Sigmoid colon (tissue), 7 donors: Measurements from ENCODE around the gene RASAL2. TPM values are rescaled to one million over a fixed set of nuclear protein-coding genes. Genes with fewer than 3 reads are reported as not detected.

Experiments
- DNase-seq: peaks from one replicate; pipeline ENCODE4 v3.0.0-alpha.2; 2019
- H3K27ac ChIP-seq, 4 donors: fragments of 200-600 bp; sonication (generic); one replicate each; pipeline ENCODE4 v1.5.1; 2016 to 2019; ENCODE audit warnings: mild to moderate bottlenecking in 1 of 4
- H3K27me3 ChIP-seq, 3 donors: fragments of 200-600 bp; sonication (generic); one replicate each; pipeline ENCODE4 v1.5.1; 2019; ENCODE audit warnings: mild to moderate bottlenecking in 1 of 3
- H3K36me3 ChIP-seq, 4 donors: fragments of 200-600 bp; sonication (generic); one replicate each; pipeline ENCODE4 v1.5.1; 2016 to 2019
- H3K4me1 ChIP-seq, 4 donors: fragments of 200-600 bp; sonication (generic); one replicate each; pipeline ENCODE4 v1.5.1; 2017 to 2019
- H3K4me3 ChIP-seq, 4 donors: fragments of 200-600 bp; sonication (generic); one replicate each; pipeline ENCODE4 v1.5.1; 2017 to 2019; ENCODE audit warnings: mild to moderate bottlenecking in 2 of 4, moderate library complexity in 1 of 4
- H3K9me3 ChIP-seq, 4 donors: fragments of 200-600 bp in 3 of 4; sonication (generic) in 3 of 4; one replicate each; pipeline versions ENCODE4 v1.5.1 to v1.6.1; 2013 to 2019
- EP300 ChIP-seq, 4 donors: sonication (generic); formaldehyde crosslinking; IDR thresholded peaks; one replicate each; pipeline ENCODE4 v1.6.1; 2017; ENCODE audit warnings: antibody characterized with exemption in 4 of 4
- POLR2A ChIP-seq, 2 donors: fragments of 450-650 bp; IDR thresholded peaks; one replicate each; pipeline ENCODE4 v1.6.1; 2016; ENCODE audit warnings: antibody characterized with exemption in 2 of 2, mild to moderate bottlenecking in 2 of 2, moderate library complexity in 2 of 2
- POLR2AphosphoS5 ChIP-seq, 4 donors: sonication (generic); formaldehyde crosslinking; IDR thresholded peaks; one replicate each; pipeline ENCODE4 v1.6.1; 2017; ENCODE audit warnings: antibody characterized with exemption in 4 of 4
- WGBS, 2 donors: extraction: QIAGEN DNeasy Blood & Tissue Kit; methylation state at CpG; one replicate each; pipeline ENCODE4 v1.1.7; 2013; 5-methylcytosine and 5-hydroxymethylcytosine counted together
- intact Hi-C: fragments of 100-400 bp; cut with DNase I; formaldehyde crosslinking; loops from one replicate; pipeline ENCODE4 v1.15.1; 2023
- polyA plus RNA-seq, 3 donors: library from polyadenylated mRNA; stranded (reverse); fragments of 200-250 nt; gene quantifications; one replicate each; pipeline ENCODE4 v1.2.3, GENCODE V29; 2013
- total RNA-seq, 4 donors: library from RNA; depleted of rRNA; stranded (reverse); fragments of >200 nt; gene quantifications; one replicate each; pipeline ENCODE4 v1.1.0, GENCODE V29; 2016
- TF ChIP-seq, protein P1 (sequence below), 4 experiments: fragments of 450-650 bp in 3 of 4; fragments of 200-600 bp in 1 of 4; IDR thresholded peaks; one replicate each; pipeline ENCODE4 v1.5.1; 2016 to 2019; ENCODE audit warnings: antibody characterized with exemption in 4 of 4, mild to moderate bottlenecking in 3 of 4, moderate library complexity in 2 of 4
- donor health status: healthy with polysubstance abuse.
- donor health status: Bipolar disorder and iron deficiency.
- donor health status: healthy.

Gene RASAL2
- total RNA-seq, result 10 to 100 TPM; 11.1 to 25.5 (median 18.9) TPM
- polyA plus RNA-seq, result 1 to 10 TPM in 2 of 3 donors, under 1 TPM in 1; 0.92 to 3.0 (median 1.2) TPM

- Histone ChIP-seq H3K36me3 (no peaks in the 10 kb centered on the region), H3K4me1 (peaks cover 0 to 53% (median 41%) of the 10 kb centered on the region in 4 donors), H3K9me3 (no peaks in the 10 kb centered on the region), H3K4me3 (peak within 1 kb of the TSS; percentile 87 to 96 (median 92)), H3K27me3 (no peaks in the 10 kb centered on the region), H3K27ac (peak within 1 kb of the TSS; percentile 84 to 96 (median 95))
- TF ChIP-seq POLR2A (IDR thresholded peaks at IDR 0.05), result no peak
- no peak for TF ChIP-seq EP300 (IDR thresholded peaks at IDR 0.05)
- TF ChIP-seq, protein P1, sequence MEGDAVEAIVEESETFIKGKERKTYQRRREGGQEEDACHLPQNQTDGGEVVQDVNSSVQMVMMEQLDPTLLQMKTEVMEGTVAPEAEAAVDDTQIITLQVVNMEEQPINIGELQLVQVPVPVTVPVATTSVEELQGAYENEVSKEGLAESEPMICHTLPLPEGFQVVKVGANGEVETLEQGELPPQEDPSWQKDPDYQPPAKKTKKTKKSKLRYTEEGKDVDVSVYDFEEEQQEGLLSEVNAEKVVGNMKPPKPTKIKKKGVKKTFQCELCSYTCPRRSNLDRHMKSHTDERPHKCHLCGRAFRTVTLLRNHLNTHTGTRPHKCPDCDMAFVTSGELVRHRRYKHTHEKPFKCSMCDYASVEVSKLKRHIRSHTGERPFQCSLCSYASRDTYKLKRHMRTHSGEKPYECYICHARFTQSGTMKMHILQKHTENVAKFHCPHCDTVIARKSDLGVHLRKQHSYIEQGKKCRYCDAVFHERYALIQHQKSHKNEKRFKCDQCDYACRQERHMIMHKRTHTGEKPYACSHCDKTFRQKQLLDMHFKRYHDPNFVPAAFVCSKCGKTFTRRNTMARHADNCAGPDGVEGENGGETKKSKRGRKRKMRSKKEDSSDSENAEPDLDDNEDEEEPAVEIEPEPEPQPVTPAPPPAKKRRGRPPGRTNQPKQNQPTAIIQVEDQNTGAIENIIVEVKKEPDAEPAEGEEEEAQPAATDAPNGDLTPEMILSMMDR (IDR thresholded peaks at IDR 0.05), result peak in 2 of 4 experiments; percentile 27
- TF ChIP-seq POLR2AphosphoS5 (IDR thresholded peaks at IDR 0.05), result peak in 2 of 4 donors; percentile 56 to 59
- intact Hi-C loops, result loop anchor here (2.0 to 10.0 kb wide), 3 partner anchors 57 to 931 kb away; partner anchors contain the start of gene FAM20B
- 1% methylated on average over 82 of the region's 82 CpGs for WGBS, 2 donors
- DNase-seq, result peak; percentile 81
Observed at GRCh38 chr1:178093951-178094738, at the start of gene RASAL2. TSS of gene RASAL2 (plus strand) at chr1:178094104. CDS start at chr1:178094493, 389 bp downstream.

DNA sequence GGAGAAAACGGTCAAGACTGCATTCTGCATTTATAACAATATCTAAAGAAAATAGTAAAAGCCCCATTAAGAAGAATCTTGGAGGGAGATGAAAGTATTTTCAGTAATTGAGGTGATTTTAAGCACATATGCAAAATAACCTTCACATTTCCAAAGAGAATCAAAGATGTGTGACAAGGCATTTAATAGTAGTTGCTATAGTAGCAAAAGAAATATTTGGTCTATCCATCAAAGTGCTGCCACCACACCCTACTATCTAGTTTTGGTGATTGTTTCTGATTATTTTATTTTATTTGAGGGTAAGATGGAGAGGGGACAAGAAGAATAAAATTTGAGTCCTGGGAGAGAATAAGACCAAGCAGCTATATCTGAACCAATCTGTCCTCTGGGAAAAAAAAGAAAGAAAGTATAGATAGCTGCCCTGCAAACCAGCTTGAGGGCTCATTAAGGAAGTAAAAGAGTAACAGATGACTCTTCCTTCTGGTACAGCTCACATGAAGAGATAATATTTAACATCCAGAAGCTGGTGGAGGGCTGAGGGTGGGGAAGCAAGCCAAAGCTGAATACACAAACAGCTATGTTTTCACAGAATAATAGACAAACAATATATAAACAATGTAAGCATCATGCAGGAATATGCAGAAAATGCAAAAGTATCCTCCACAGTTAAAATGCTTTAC is 47.2 kb upstream of the RASAL2 start:
- intact Hi-C loops, result no loop called here
- no peak for TF ChIP-seq POLR2AphosphoS5 (IDR thresholded peaks at IDR 0.05)
- TF ChIP-seq EP300 (IDR thresholded peaks at IDR 0.05), result no peak
- no peak for TF ChIP-seq POLR2A (IDR thresholded peaks at IDR 0.05)
- TF ChIP-seq, protein P1 (IDR thresholded peaks at IDR 0.05), result no peak
- Histone ChIP-seq H3K27ac (no peak overlapping the region), H3K9me3 (no peaks in the 10 kb centered on the region), H3K36me3 (no peaks in the 10 kb centered on the region), H3K4me3 (no peak overlapping the region), H3K4me1 (no peaks in the 10 kb centered on the region), H3K27me3 (no peaks in the 10 kb centered on the region)
- no peak for DNase-seq
- WGBS, 2 donors, result 22 to 80% methylated on average over 1 of the region's 1 CpG

DNA sequence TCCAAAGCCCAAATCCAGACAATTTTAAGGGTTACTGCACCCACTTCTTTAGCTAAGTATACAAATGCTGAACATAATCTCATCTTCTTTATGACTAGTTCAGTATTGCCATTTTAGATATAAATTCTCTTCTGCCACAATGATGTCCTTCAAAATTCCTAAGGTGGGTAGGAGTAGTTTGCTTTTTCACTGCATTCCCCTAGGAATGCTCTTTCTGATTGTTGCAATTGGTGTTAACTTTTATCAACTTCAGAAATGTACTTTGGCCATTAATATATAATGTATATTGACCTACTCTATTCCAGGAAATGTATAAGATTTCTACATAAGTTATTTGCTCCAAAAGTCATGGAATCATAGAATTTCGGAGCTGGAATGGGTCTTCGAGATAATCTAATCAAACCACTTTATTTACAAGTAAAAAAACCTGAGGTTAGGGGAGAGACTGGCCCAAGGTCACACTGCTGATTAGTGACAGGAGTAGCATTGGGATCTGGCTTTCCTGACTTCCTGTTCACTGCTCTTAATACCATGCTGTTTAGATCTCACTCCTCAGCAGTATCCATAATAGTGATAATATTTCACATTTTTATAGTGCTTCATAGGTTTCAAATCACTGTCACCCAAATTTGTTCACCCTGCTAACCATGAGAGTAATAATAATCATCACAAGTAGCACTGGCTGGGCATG is 46.4 kb upstream of the RASAL2 start:
- no peak overlapping the region for H3K27ac ChIP-seq
- H3K4me3 ChIP-seq, result no peak overlapping the region
- H3K4me1 ChIP-seq, result no peaks in the 10 kb centered on the region
- H3K36me3 ChIP-seq, result no peaks in the 10 kb centered on the region
- TF ChIP-seq, protein P1 (IDR thresholded peaks at IDR 0.05), result no peak
- TF ChIP-seq EP300 (IDR thresholded peaks at IDR 0.05), result no peak
- no peak for TF ChIP-seq POLR2A (IDR thresholded peaks at IDR 0.05)
- TF ChIP-seq POLR2AphosphoS5 (IDR thresholded peaks at IDR 0.05), result no peak
- WGBS, 2 donors, result 60 to 72% methylated on average over 2 of the region's 2 CpGs
- DNase-seq, result no peak
- H3K27me3 ChIP-seq, result no peaks in the 10 kb centered on the region
- intact Hi-C loops, result no loop called here
- no peaks in the 10 kb centered on the region for H3K9me3 ChIP-seq

DNA sequence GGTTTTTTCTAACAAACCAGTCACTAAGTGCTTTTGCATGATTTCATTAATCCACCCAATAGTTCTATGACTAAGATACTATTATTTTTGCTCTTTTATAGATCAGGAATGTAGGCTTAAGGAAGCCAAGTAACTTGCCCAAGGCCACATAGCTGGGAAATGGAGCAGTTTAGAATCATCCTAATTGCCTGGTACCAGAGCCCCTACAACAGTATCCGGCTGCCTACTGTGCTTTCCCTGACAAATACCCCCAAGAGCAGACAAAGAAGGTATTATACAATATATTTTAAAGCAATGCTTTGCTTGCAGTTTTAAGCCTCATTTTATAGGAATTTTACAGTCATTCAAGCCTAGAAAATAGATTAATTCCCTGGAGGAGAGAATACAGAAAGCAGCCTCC is 45.5 kb upstream of the RASAL2 start:
- no peaks in the 10 kb centered on the region for H3K4me1 ChIP-seq

More for the DNA sequence above, 45.5 kb upstream of the RASAL2 start:
- H3K27me3 ChIP-seq, result no peaks in the 10 kb centered on the region
- no peak overlapping the region for H3K27ac ChIP-seq
- intact Hi-C loops, result no loop called here
- DNase-seq, result no peak
- no peak overlapping the region for H3K4me3 ChIP-seq
- TF ChIP-seq, protein P1 (IDR thresholded peaks at IDR 0.05), result no peak
- TF ChIP-seq POLR2A (IDR thresholded peaks at IDR 0.05) (no peak), POLR2AphosphoS5 (IDR thresholded peaks at IDR 0.05) (no peak), EP300 (IDR thresholded peaks at IDR 0.05) (no peak)
- 96% methylated on average over 1 of the region's 1 CpG for WGBS, 2 donors
- no peaks in the 10 kb centered on the region for H3K36me3 ChIP-seq
- no peaks in the 10 kb centered on the region for H3K9me3 ChIP-seq
